ENCODE data around the gene CTRB1.
"Not testable (repeated sequence)": the region's sequence is repeated elsewhere in the genome, so short reads cannot be mapped to it uniquely, and the experiment has no call there.

Gene CTRB1

DNA sequence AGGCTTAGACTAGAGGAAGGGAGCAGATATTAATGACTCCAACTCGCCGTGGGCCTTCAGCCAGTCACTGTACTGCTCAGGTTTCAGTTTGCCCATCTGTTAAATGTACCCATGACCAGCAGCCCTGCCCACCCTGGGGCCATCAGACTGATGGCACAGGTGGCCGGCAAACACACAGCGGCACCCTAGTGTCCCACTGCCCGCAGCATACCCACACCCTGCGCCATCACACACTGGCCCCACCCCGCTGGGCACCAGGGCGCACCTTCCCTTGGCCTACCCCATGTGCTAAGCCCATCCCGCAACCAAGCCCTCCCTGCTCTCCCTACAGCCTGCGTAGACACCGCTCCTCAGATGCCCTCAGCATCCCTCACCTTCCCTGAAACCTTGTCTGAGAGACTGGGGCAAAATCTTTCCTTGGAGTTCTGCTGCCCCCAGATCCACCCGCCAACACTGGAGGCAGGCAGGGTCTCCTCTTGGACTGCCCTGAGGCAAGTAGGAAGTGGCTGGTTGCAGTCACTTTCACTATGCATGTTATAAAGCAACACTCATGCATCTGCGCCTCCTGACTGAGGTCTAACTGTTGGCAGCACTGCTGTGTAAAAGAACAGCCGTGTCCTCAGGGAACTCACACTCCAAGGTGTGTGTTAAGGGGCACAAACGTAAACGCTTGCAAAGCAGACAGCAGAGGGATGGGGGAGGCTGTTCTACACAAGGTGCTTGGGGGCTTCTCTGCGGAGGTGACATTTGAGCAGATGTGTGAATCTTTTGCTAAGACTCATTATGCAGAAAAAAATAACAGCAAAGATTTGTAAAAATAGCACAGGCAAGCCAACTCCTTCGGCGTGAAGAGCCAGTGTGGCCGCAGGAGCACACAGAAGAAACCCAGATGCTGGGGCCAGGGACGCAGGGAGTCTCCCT is 39.4 kb downstream of the CTRB1 start:
- DNase-seq = no peak

DNA sequence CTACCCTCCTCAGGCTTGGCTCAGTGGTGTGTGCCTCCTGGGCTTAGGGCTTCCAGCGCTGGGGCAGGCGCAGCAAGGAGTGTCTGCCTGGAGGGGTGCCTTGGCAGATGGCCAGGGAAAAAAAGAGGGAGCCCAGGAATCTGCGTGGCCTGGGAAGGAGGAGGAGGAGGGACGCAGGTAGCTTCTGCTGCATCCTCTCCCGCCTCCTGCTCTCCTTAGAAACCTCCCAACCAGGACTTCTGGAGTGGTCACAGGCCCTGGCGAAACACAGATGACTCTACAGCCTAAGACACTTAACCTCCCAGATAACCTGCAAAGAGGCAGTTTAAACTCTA is 40.0 kb downstream of the CTRB1 start:
- DNase-seq = no peak

DNA sequence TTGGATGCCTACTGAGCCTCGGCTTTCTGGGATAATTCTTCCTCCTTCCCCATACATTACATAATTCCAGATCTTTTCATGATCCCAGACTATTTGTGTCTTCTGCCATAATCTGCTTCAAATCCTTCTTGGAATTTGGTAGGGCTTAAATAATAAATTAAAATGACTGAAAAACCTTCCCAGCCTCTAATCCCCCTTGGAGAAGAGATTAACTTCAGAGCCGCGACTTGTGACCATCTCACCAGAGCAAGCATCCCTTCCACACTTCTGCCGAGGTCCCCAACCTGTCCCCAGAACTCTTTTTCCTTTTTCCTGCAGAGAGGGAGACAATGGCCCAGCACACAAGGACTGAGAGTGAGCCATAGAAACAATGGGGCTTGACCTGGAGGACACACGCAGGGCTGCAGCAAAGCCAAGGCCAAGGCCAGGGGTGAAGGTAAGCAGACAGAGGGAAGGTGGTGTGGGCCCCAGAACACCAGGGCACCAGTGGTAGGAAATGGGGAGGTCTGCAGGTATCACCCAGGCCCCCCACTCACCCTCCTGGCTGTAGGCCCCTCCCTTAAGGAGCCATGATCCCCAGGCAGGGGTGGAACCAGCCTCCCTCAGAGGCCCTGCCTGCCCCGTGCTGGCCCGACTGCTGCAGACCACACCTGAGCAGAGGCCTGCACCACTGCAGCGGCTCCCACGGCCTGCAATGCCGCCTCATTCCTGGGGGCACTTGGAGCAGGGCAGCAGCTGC is 42.2 kb downstream of the CTRB1 start:
- no peak for DNase-seq

GRCh38 chr16:75261590-75262078 is 42.8 kb downstream of the CTRB1 start:
- no peak for DNase-seq

DNA sequence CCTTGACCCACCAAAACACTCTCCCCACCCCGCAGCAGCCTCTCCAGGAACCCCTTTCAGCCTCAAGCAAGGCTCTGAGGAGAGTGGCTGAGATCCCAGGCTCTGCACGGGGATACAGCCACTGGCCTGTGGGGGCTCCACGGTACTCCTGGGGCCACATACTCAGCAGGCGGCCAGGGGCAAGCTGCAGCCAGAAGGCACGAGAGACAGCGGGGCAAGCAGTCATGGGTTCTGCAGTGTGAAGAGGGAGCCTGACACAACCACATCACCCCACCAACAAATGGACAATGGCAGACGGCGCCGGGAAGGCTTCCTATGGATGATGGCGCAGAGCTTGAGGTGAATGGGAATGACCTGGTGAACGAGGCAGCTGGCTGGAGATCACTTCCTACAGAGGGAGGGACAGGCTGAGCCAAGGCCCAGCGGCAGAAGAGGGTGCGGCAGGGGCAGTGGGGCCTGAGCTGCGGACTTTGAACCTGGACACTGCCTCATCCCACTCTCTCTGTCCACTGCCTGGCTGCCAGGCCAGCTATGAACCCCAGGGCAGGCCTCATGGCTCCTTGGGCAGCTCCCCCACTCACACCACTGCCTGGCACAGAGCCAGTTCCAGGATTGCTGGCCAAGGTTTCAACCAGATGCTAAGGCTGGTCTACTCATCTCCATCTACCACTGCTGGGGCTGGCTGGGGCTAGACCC is 43.5 kb downstream of the CTRB1 start:
- no peak for DNase-seq

DNA sequence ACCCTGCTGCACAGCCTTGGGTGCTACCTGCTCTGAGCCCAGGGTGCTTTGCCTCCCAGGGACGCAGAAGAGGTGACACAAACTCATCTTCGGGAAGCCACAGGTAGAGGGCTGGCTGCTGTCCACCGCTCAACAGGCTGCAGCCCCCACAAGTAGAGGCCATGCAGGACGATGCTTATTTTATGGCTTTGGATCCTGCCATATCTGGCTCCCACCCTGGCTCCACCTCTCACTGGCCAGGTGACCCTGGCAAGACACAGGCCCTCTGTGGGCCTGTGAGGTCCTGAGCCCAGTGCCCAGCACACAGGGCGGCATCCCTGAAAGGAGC is 44.0 kb downstream of the CTRB1 start:
- no peak for DNase-seq

GRCh38 chr16:75263291-75263962 is 44.6 kb downstream of the CTRB1 start:
- no peak for DNase-seq

GRCh38 chr16:75263963-75264445 is 45.2 kb downstream of the CTRB1 start:
- no peak for DNase-seq

GRCh38 chr16:75264457-75264998 is 45.7 kb downstream of the CTRB1 start:
- DNase-seq = no peak

GRCh38 chr16:75264999-75265910 is 46.5 kb downstream of the CTRB1 start:
- DNase-seq = no peak

GRCh38 chr16:75265911-75266701 is 47.3 kb downstream of the CTRB1 start:
- DNase-seq = peak; percentile 59

DNA sequence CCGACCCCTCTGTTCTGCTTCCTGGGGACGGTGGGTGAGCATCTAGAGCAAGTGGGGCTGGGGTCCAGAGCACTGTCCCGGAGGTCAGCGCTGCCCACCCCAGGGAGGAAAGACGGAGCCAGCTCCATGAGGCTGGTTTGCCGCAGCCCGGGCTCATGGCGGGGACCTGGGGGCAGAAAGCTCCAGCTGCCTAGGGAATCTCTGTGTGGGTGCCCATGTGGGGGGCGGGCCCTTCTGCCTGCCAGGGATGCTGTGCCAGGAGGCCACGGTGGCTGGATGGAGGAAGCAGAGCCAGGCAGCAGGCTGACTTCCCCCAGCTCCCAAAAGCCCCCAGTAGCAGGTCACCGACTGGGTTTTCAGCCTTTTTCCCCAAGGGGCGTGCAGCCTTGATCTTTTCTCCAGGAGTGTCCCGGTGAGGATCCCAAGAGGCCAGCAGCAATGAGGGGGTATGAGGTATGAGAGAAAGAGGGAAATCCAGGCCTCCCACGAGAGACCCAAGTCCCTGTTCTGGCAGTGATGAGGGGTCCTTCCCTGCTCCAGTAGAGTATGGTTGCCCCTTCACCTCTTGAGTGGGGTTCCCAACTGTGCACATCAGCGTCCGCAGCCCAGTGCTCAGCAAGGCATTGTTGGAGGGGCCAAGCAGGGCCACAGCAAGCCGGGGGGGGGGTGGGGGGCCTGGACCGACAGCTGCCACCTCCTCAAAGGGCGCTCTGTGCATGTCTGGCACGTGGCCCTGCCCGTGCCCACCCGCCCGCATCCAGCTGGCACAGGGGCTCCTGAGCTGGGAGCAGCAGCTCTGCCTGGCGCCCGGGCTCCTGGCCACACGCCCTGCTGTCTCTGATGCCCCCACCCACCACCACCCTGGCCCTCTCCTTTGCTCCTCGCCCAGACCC is 48.2 kb downstream of the CTRB1 start:
- no peak for DNase-seq

GRCh38 chr16:75267631-75268264 is 49.0 kb downstream of the CTRB1 start:
- no peak for DNase-seq

DNA sequence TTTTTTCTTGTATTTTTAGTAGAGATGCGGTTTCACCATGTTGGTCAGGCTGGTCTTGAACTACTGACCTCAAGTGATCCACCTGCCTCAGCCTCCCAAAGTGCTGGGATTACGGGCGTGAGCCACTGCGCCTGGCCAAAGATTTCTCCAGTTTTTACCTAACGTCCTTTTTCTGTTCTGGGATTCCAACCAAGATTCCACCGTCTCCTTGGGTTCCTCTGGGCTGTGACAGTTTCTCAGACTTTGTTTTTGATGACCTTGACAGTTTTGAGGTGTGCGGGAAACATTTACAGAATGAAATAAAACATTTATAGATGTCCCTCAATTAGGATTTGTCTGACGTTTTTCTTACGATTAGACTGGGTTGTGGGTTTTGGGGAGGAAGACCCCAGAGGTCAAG is 50.6 kb downstream of the CTRB1 start:
- DNase-seq = not testable (repeated sequence)

DNA sequence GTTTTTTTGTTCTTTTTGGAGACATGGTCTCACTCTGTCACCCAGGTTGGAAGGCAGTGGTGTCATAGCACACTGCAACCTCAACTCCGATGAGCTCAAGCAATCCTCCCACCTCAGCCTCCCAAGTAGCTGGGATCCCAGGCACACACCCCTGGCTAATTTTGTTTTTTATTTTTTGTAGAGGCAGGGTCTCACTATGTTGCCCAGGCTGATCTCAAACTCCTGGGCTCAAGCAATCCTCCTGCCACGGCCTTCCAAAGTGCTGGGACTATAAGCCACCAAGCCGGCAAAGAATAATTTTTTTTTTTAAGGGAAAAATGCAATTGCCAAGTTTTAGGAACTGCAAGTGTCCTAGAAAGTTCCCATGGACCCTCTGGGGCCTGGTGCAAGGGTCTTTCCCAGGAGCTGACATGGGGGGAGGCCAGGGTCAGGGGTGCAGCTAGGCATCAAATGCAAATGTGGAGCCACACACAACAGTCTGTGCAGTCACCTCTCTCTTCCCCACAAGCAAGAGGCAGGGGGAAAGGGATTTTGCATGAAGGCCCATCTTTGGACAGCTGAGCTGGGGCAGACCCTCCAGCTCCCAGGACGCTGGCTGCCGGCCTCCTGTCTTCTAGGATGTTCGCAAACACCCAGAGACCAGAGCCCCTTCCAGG is 52.8 kb downstream of the CTRB1 start:
- DNase-seq = no peak

DNA sequence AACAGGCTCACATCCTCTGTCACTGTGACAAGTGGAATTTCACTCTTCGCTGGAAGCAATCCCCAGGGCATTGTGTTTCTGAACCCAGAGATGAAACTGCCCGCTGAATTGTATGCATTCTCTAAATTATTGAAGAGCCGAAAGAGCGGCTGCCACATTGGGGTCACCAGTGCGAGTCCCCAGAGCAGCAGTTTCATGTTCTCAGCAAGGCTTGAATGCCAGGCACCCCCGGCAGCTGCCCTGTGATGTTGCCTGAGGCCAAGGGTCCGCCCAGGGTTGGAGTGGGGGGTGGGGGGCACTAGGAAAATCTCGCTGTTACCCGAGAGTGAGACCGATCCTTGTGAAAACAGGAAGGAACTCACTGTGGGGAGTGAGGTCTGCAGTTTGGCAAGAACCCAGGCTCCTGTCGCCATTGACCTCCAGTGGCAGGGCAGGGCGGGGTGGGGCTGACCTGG is 53.3 kb downstream of the CTRB1 start:
- no peak for DNase-seq

DNA sequence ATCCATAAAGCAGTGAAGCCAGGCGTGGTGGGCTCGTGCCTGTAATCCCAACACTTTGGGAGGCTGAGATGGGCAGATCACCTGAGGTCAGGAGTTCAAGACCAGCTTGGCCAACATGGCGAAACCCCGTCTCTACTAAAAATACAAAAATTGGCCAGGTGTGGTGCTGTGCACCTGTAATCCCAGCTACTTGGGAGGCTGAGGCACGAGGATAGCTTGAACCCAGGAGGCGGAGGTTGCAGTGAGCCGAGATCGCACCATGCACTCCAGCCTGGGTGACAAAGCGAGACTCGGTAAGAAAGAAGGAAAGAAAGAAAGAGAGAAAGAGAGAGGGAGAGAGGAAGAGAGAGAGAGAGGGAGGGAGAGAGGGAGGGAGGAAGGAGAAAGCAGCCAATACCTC is 53.8 kb downstream of the CTRB1 start:
- DNase-seq = not testable (repeated sequence)

Measured in fibroblast of skin of right quadriceps (primary cell).